Glutamatergic neuron (in vitro differentiated cells): ENCODE data around the gene SLCO2A1. TPM values are rescaled to one million over a fixed set of nuclear protein-coding genes. Genes with fewer than 3 reads are reported as not detected.

Experiments used
- DNase-seq: peaks from one replicate; pipeline ENCODE4 v3.0.0; 2022
- H3K27ac Mint-ChIP-seq: one replicate; pipeline ENCODE4 v1.8.0; 2020; ENCODE audit warnings: mild to moderate bottlenecking, mixed read lengths, inconsistent platforms; ENCODE audit not compliant: unreplicated experiment
- H3K27me3 Mint-ChIP-seq: one replicate; pipeline ENCODE4 v1.8.0; 2020; ENCODE audit warnings: mild to moderate bottlenecking, moderate library complexity, mixed read lengths, inconsistent platforms; ENCODE audit not compliant: unreplicated experiment
- H3K36me3 Mint-ChIP-seq: one replicate; pipeline ENCODE4 v1.8.0; 2020; ENCODE audit warnings: mild to moderate bottlenecking, mixed read lengths, inconsistent platforms; ENCODE audit not compliant: unreplicated experiment
- H3K4me1 Mint-ChIP-seq: one replicate; pipeline ENCODE4 v1.8.0; 2020; ENCODE audit warnings: mild to moderate bottlenecking, low read depth, mixed read lengths, inconsistent platforms; ENCODE audit not compliant: unreplicated experiment
- H3K4me3 Mint-ChIP-seq: one replicate; pipeline ENCODE4 v1.8.0; 2020; ENCODE audit warnings: mild to moderate bottlenecking, mixed read lengths, inconsistent platforms; ENCODE audit not compliant: unreplicated experiment
- H3K9me3 Mint-ChIP-seq: one replicate; pipeline ENCODE4 v1.8.0; 2020; ENCODE audit warnings: mild to moderate bottlenecking, moderate library complexity, mixed read lengths, inconsistent platforms; ENCODE audit not compliant: unreplicated experiment
- total RNA-seq: library from RNA; stranded (reverse); fragmentation: NEBNext Ultra II Directional; extraction: Animal tissue kit (Norgen Biotek cat#: 25700); gene quantifications from one replicate; pipeline ENCODE4 v1.2.1, GENCODE V29; 2021; ENCODE audit not compliant: unreplicated experiment
- TF ChIP-seq, protein P1 (sequence below): fragments of 200-600 bp; sonication (generic); IDR thresholded peaks from one replicate; pipeline ENCODE4 v1.5.0; 2021; ENCODE audit not compliant: partially characterized antibody, unreplicated experiment

The SLCO2A1 gene
- total RNA-seq, 1 donor from 2014 or later = not detected

GRCh38 chr3:133883641-133884040 lies 146.1 kb downstream of the SLCO2A1 start:
- Mint-ChIP-seq H3K4me3 (no peak overlapping the region), H3K27me3 (peaks cover 13% of the 10 kb centered on the region), H3K4me1 (peaks cover 39% of the 10 kb centered on the region), H3K27ac (no peak overlapping the region), H3K9me3 (peaks cover 10% of the 10 kb centered on the region), H3K36me3 (peaks cover 25% of the 10 kb centered on the region)
- no peak for DNase-seq
- TF ChIP-seq, protein P1, sequence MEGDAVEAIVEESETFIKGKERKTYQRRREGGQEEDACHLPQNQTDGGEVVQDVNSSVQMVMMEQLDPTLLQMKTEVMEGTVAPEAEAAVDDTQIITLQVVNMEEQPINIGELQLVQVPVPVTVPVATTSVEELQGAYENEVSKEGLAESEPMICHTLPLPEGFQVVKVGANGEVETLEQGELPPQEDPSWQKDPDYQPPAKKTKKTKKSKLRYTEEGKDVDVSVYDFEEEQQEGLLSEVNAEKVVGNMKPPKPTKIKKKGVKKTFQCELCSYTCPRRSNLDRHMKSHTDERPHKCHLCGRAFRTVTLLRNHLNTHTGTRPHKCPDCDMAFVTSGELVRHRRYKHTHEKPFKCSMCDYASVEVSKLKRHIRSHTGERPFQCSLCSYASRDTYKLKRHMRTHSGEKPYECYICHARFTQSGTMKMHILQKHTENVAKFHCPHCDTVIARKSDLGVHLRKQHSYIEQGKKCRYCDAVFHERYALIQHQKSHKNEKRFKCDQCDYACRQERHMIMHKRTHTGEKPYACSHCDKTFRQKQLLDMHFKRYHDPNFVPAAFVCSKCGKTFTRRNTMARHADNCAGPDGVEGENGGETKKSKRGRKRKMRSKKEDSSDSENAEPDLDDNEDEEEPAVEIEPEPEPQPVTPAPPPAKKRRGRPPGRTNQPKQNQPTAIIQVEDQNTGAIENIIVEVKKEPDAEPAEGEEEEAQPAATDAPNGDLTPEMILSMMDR = no peak

- H3K36me3 Mint-ChIP-seq = peaks cover 25% of the 10 kb centered on the region
- H3K27me3 Mint-ChIP-seq = peaks cover 13% of the 10 kb centered on the region
- H3K9me3 Mint-ChIP-seq = peaks cover 10% of the 10 kb centered on the region
- TF ChIP-seq, protein P1 = no peak
- DNase-seq = no peak
- H3K4me1 Mint-ChIP-seq = peaks cover 34% of the 10 kb centered on the region
- no peak overlapping the region for H3K4me3 Mint-ChIP-seq
- H3K27ac Mint-ChIP-seq = no peak overlapping the region
These were observed 146.6 kb downstream of the SLCO2A1 start for GRCh38 chr3:133882986-133883586.

GRCh38 chr3:133881939-133882825 lies 147.5 kb downstream of the SLCO2A1 start:
- H3K27me3 Mint-ChIP-seq = peaks cover 11% of the 10 kb centered on the region
- TF ChIP-seq, protein P1 = no peak
- H3K4me3 Mint-ChIP-seq = no peak overlapping the region
- peaks cover 27% of the 10 kb centered on the region for H3K4me1 Mint-ChIP-seq
- peaks cover 10% of the 10 kb centered on the region for H3K9me3 Mint-ChIP-seq
- peaks cover 25% of the 10 kb centered on the region for H3K36me3 Mint-ChIP-seq
- DNase-seq = no peak
- H3K27ac Mint-ChIP-seq = no peak overlapping the region

GRCh38 chr3:133881492-133881891 lies 148.2 kb downstream of the SLCO2A1 start:
- Mint-ChIP-seq H3K27me3 (peaks cover 11% of the 10 kb centered on the region), H3K9me3 (peaks cover 10% of the 10 kb centered on the region), H3K4me1 (peaks cover 25% of the 10 kb centered on the region), H3K36me3 (peaks cover 25% of the 10 kb centered on the region), H3K4me3 (no peak overlapping the region), H3K27ac (no peak overlapping the region)
- TF ChIP-seq, protein P1 = no peak
- no peak for DNase-seq

GRCh38 chr3:133880886-133881455 lies 148.8 kb downstream of the SLCO2A1 start:
- no peak for DNase-seq
- TF ChIP-seq, protein P1 = no peak
- Mint-ChIP-seq H3K36me3 (peaks cover 25% of the 10 kb centered on the region), H3K27ac (no peak overlapping the region), H3K4me1 (peaks cover 26% of the 10 kb centered on the region), H3K4me3 (no peak overlapping the region), H3K9me3 (peaks cover 10% of the 10 kb centered on the region), H3K27me3 (peaks cover 14% of the 10 kb centered on the region)
